MM.1S (cell line): ENCODE measurements around the gene TICAM1.

ENCODE experiments used
- DNase-seq: peaks from one replicate; pipeline ENCODE4 v3.0.0-alpha.2; 2015
- H2AFZ ChIP-seq: fragments of 300-600 bp; sonication (generic); 2 replicates; pipeline ENCODE4 v1.6.0; 2016; ENCODE audit warnings: antibody characterized with exemption, low read length
- H3F3A ChIP-seq: fragments of 300-600 bp; sonication (generic); 2 replicates; pipeline ENCODE4 v1.6.1; 2016; ENCODE audit warnings: mild to moderate bottlenecking, antibody characterized with exemption, low read length, moderate library complexity, mixed read lengths; ENCODE audit not compliant: insufficient read depth
- H3K27ac ChIP-seq: fragments of 300-600 bp; sonication (generic); 2 replicates; pipeline ENCODE4 v1.5.1; 2016; ENCODE audit warnings: mild to moderate bottlenecking, low read length
- H3K27me3 ChIP-seq: fragments of 300-600 bp; sonication (generic); replicated peaks from 2 replicates; pipeline ENCODE4 v1.6.0; 2016; ENCODE audit warnings: low read length; ENCODE audit not compliant: insufficient read depth
- H3K36me3 ChIP-seq: fragments of 300-600 bp; sonication (generic); replicated peaks from 2 replicates; pipeline ENCODE4 v1.6.1; 2016; ENCODE audit warnings: mild to moderate bottlenecking, low read length, mixed read lengths; ENCODE audit not compliant: insufficient read depth
- H3K4me1 ChIP-seq: fragments of 300-600 bp; sonication (generic); 2 replicates; pipeline ENCODE4 v1.6.1; 2016; ENCODE audit warnings: low read length, mixed read lengths
- H3K4me2 ChIP-seq: fragments of 300-600 bp; sonication (generic); 2 replicates; pipeline ENCODE4 v1.6.0; 2016; ENCODE audit warnings: low read depth, low read length
- H3K4me3 ChIP-seq: fragments of 300-600 bp; sonication (generic); 2 replicates; pipeline ENCODE4 v1.5.1; 2016; ENCODE audit warnings: low read length, mixed read lengths
- H3K79me2 ChIP-seq: fragments of 300-600 bp; sonication (generic); 2 replicates; pipeline ENCODE4 v1.6.1; 2016; ENCODE audit warnings: mixed run types, low read length, mixed read lengths
- H3K9ac ChIP-seq: fragments of 300-600 bp; sonication (generic); 2 replicates; pipeline ENCODE4 v1.6.1; 2016; ENCODE audit warnings: low read length, mixed read lengths
- H3K9me2 ChIP-seq: fragments of 300-600 bp; sonication (generic); replicated peaks from 2 replicates; pipeline ENCODE4 v1.6.1; 2016; ENCODE audit warnings: mild to moderate bottlenecking, low read length, mixed read lengths; ENCODE audit not compliant: insufficient read depth
- H3K9me3 ChIP-seq: fragments of 300-600 bp; sonication (generic); replicated peaks from 2 replicates; pipeline ENCODE4 v1.6.1; 2016; ENCODE audit warnings: mild to moderate bottlenecking, low read length, mixed read lengths; ENCODE audit not compliant: insufficient read depth
- H4K20me1 ChIP-seq: fragments of 300-600 bp; sonication (generic); 2 replicates; pipeline ENCODE4 v1.6.1; 2016; ENCODE audit warnings: mild to moderate bottlenecking, low read length, moderate library complexity, mixed read lengths; ENCODE audit not compliant: insufficient read depth
- CTCF ChIP-seq: fragments of 300-600 bp; sonication (generic); IDR thresholded peaks from 2 replicates; pipeline ENCODE4 v1.5.1; 2016; ENCODE audit warnings: antibody characterized with exemption, low read length, mixed read lengths
- EZH2 ChIP-seq: fragments of 300-600 bp; sonication (generic); optimal IDR thresholded peaks from 2 replicates; pipeline ENCODE3; 2017; ENCODE audit warnings: low read depth, mild to moderate bottlenecking, antibody characterized with exemption, low read length, mixed read lengths
- EZH2phosphoT487 ChIP-seq: fragments of 300-600 bp; sonication (generic); IDR thresholded peaks from 2 replicates; pipeline ENCODE4 v1.6.1; 2018; ENCODE audit warnings: antibody characterized with exemption, low read length

The TICAM1 gene

GRCh38 chr19:4821265-4821664 lies 10.2 kb downstream of the TICAM1 start:
- H3K27me3 ChIP-seq = no peaks in the 10 kb centered on the region
- no peaks in the 10 kb centered on the region for H3K4me1 ChIP-seq
- H3K36me3 ChIP-seq = peaks cover 8% of the 10 kb centered on the region; the same call in 1 of the 2 replicates
- no peaks in the 10 kb centered on the region for H3F3A ChIP-seq
- no peak for TF ChIP-seq CTCF
- TF ChIP-seq EZH2phosphoT487 = no peak
- TF ChIP-seq EZH2 = no peak
- no peak overlapping the region for H3K27ac ChIP-seq
- H3K4me3 ChIP-seq = no peak overlapping the region
- H3K9ac ChIP-seq = no peak overlapping the region
- H3K9me2 ChIP-seq = no peaks in the 10 kb centered on the region
- no peak overlapping the region for H3K4me2 ChIP-seq
- H4K20me1 ChIP-seq = no peaks in the 10 kb centered on the region
- H3K79me2 ChIP-seq = peaks cover 39% of the 10 kb centered on the region
- DNase-seq = no peak
- no peaks in the 10 kb centered on the region for H3K9me3 ChIP-seq
- no peak overlapping the region for H2AFZ ChIP-seq

GRCh38 chr19:4817467-4818277 lies 13.8 kb downstream of the TICAM1 start:
- Histone ChIP-seq H3K27me3 (no peaks in the 10 kb centered on the region), H3K9me2 (no peaks in the 10 kb centered on the region), H3K27ac (no peak overlapping the region), H3K36me3 (peaks cover 8% of the 10 kb centered on the region; the same call in 1 of the 2 replicates), H3K4me1 (peaks cover 10% of the 10 kb centered on the region), H3K79me2 (peaks cover 16% of the 10 kb centered on the region), H3K4me2 (no peak overlapping the region), H3K9ac (no peak overlapping the region), H2AFZ (no peak overlapping the region), H3F3A (peaks cover 12% of the 10 kb centered on the region), H3K4me3 (no peak overlapping the region), H4K20me1 (no peaks in the 10 kb centered on the region), H3K9me3 (no peaks in the 10 kb centered on the region)
- no peak for TF ChIP-seq EZH2phosphoT487
- no peak for TF ChIP-seq EZH2
- TF ChIP-seq CTCF = no peak
- no peak for DNase-seq

GRCh38 chr19:4816950-4817278 lies 14.6 kb downstream of the TICAM1 start:
- peaks cover 8% of the 10 kb centered on the region; the same call in 1 of the 2 replicates for H3K36me3 ChIP-seq
- H3K79me2 ChIP-seq = peaks cover 10% of the 10 kb centered on the region
- H2AFZ ChIP-seq = no peak overlapping the region

More at GRCh38 chr19:4816950-4817278, 14.6 kb downstream of the TICAM1 start:
- peaks cover 12% of the 10 kb centered on the region for H3F3A ChIP-seq
- no peak overlapping the region for H3K4me2 ChIP-seq
- TF ChIP-seq EZH2phosphoT487 = no peak
- no peak for TF ChIP-seq CTCF
- no peaks in the 10 kb centered on the region for H3K9me3 ChIP-seq
- H3K9ac ChIP-seq = no peak overlapping the region
- no peaks in the 10 kb centered on the region for H3K9me2 ChIP-seq
- no peak overlapping the region for H3K27ac ChIP-seq
- H3K4me3 ChIP-seq = no peak overlapping the region
- H3K27me3 ChIP-seq = no peaks in the 10 kb centered on the region
- H3K4me1 ChIP-seq = peaks cover 10% of the 10 kb centered on the region
- DNase-seq = no peak
- no peaks in the 10 kb centered on the region for H4K20me1 ChIP-seq
